K562 (cell line): Measurements from ENCODE around the gene DENND2A. TPM values are rescaled to one million over a fixed set of nuclear protein-coding genes. Genes with fewer than 3 reads are reported as not detected.

ENCODE experiments used
- CCNT2 ChIP-seq: IDR thresholded peaks from 2 replicates; pipeline ENCODE4 v1.6.1; 2011; ENCODE audit warnings: borderline replicate concordance, low read depth, mild to moderate bottlenecking, moderate library complexity, mixed read lengths, low read length; ENCODE audit not compliant: insufficient read length; ENCODE audit errors: extremely low read depth
- CHD2 ChIP-seq: IDR thresholded peaks from 2 replicates; pipeline ENCODE4 v1.6.1; 2011; ENCODE audit warnings: low read depth, low read length
- ETS2 ChIP-seq: IDR thresholded peaks from 2 replicates; pipeline ENCODE4 v1.6.1; 2016; ENCODE audit warnings: borderline replicate concordance, missing genetic modification characterization, mild to moderate bottlenecking, moderate library complexity, missing compliant biosample characterization; ENCODE audit not compliant: poor library complexity, severe bottlenecking
- HDAC6 ChIP-seq: IDR thresholded peaks from 2 replicates; pipeline ENCODE4 v1.6.1; 2012; ENCODE audit warnings: low read depth, mild to moderate bottlenecking, control low read depth, inconsistent platforms, low read length, moderate library complexity
- HNRNPLL ChIP-seq: fragments of 200-400 bp; formaldehyde crosslinking; IDR thresholded peaks from 2 replicates; pipeline ENCODE4 v1.6.1; 2017; ENCODE audit warnings: low read length, low read depth, mild to moderate bottlenecking; ENCODE audit not compliant: poor library complexity, severe bottlenecking
- JUN ChIP-seq, 2 experiments: sonication (generic) in 1 of 2; formaldehyde crosslinking in 1 of 2; IDR thresholded peaks; 2 replicates each; pipeline versions ENCODE4 v1.6.1 to v1.8.0; 2012 to 2022; ENCODE audit warnings: borderline replicate concordance in 2 of 2, mild to moderate bottlenecking in 2 of 2, improper control_type of control experiment in 1 of 2, low read depth in 1 of 2, low read length in 1 of 2, missing genetic modification reagents in 1 of 2
- KAT2B ChIP-seq: IDR thresholded peaks from one replicate; pipeline ENCODE4 v1.6.1; 2012; ENCODE audit warnings: low read depth, mild to moderate bottlenecking, control low read depth, inconsistent platforms, low read length, moderate library complexity
- KAT7 ChIP-seq: sonication (generic); formaldehyde crosslinking; IDR thresholded peaks from 2 replicates; pipeline ENCODE4 v1.8.0; 2022; ENCODE audit warnings: missing genetic modification reagents, mild to moderate bottlenecking, borderline replicate concordance
- L3MBTL2 ChIP-seq: fragments of 450-650 bp; IDR thresholded peaks from 2 replicates; pipeline ENCODE4 v1.6.1; 2016; ENCODE audit warnings: mild to moderate bottlenecking, moderate library complexity
- MAZ ChIP-seq, 2 experiments: fragments of 450-650 bp in 1 of 2; sonication (generic) in 1 of 2; formaldehyde crosslinking; IDR thresholded peaks in 1 of 2; conservative IDR thresholded peaks in 1 of 2; 2 replicates each; pipeline versions ENCODE4 v1.4.0 to v1.5.0; 2020; ENCODE audit warnings: mild to moderate bottlenecking in 1 of 2, missing genetic modification reagents in 1 of 2
- MCM5 ChIP-seq: fragments of 450-650 bp; IDR thresholded peaks from 2 replicates; pipeline ENCODE4 v1.6.1; 2016; ENCODE audit warnings: low read depth
- NCOA2 ChIP-seq, 2 experiments: fragments of 450-650 bp; IDR thresholded peaks; 2 replicates each; pipeline ENCODE4 v1.6.1; 2018; ENCODE audit warnings: mild to moderate bottlenecking in 2 of 2, moderate library complexity in 1 of 2; ENCODE audit not compliant: partially characterized antibody in 2 of 2
- NFIC ChIP-seq: fragments of 450-650 bp; IDR thresholded peaks from 2 replicates; pipeline ENCODE4 v1.6.1; 2017; ENCODE audit warnings: mild to moderate bottlenecking, inconsistent platforms
- SAFB ChIP-seq: fragments of 200-400 bp; formaldehyde crosslinking; IDR thresholded peaks from 2 replicates; pipeline ENCODE4 v1.6.1; 2017; ENCODE audit warnings: low read depth, low read length, borderline replicate concordance
- TAF7 ChIP-seq: fragments of 450-650 bp; IDR thresholded peaks from 2 replicates; pipeline ENCODE4 v1.6.1; 2016; ENCODE audit warnings: missing genetic modification characterization, missing compliant biosample characterization
- TAL1 ChIP-seq: fragments of 450-650 bp; IDR thresholded peaks from 2 replicates; pipeline ENCODE4 v1.6.1; 2016; ENCODE audit warnings: mild to moderate bottlenecking
- TFAM ChIP-seq: fragments of 250-450 bp; sonication (Bioruptor Pico); conservative IDR thresholded peaks from 2 replicates; pipeline ENCODE4 v1.5.0; 2021; ENCODE audit warnings: mild to moderate bottlenecking, moderate library complexity
- WHSC1 ChIP-seq: IDR thresholded peaks from one replicate; pipeline ENCODE4 v1.6.1; 2012; ENCODE audit warnings: low read length, control low read depth, inconsistent platforms
- YBX1 ChIP-seq: fragments of 450-650 bp; IDR thresholded peaks from 2 replicates; pipeline ENCODE4 v1.7.1; 2016; ENCODE audit warnings: mild to moderate bottlenecking
- ZEB2 ChIP-seq: fragments of 450-650 bp; IDR thresholded peaks from 2 replicates; pipeline ENCODE4 v1.6.1; 2016
- ZFPM2 ChIP-seq: fragments of 250-450 bp; sonication (Bioruptor Pico); IDR thresholded peaks from 2 replicates; pipeline ENCODE4 v1.5.1; 2022; ENCODE audit warnings: mild to moderate bottlenecking
- ZNF175 ChIP-seq: fragments of 200-800 bp; sonication (Bioruptor generic); IDR thresholded peaks from 2 replicates; pipeline ENCODE4 v1.6.1; 2016; ENCODE audit warnings: low read depth, mild to moderate bottlenecking, missing genetic modification characterization, missing compliant biosample characterization
- ZNF217 ChIP-seq: sonication (generic); formaldehyde crosslinking; IDR thresholded peaks from 2 replicates; pipeline ENCODE4 v1.8.0; 2022; ENCODE audit warnings: mild to moderate bottlenecking, missing genetic modification reagents
- ZNF347 ChIP-seq: fragments of 450-650 bp; formaldehyde crosslinking; IDR thresholded peaks from 2 replicates; pipeline ENCODE4 v1.4.0; 2020; ENCODE audit warnings: low read depth, mild to moderate bottlenecking, moderate library complexity
- ZNF445 ChIP-seq: fragments of 250-450 bp; sonication (Bioruptor Pico); IDR thresholded peaks from 2 replicates; pipeline ENCODE4 v1.4.0; 2020; ENCODE audit warnings: low read depth, mild to moderate bottlenecking, moderate library complexity
- ZNF79 ChIP-seq: fragments of 250-450 bp; sonication (Bioruptor Pico); IDR thresholded peaks from 2 replicates; pipeline ENCODE4 v1.4.0; 2020; ENCODE audit warnings: low read depth, mild to moderate bottlenecking, moderate library complexity
- polyA plus RNA-seq, 8 experiments: library from polyadenylated mRNA; depleted of rRNA in 4 of 8; stranded (reverse) in 5 of 8; unstranded in 3 of 8; fragments of >200 nt; fragmentation: Nextera tagmentation in 2 of 8; fragmentation: Illumina TruSeq in 1 of 8; extraction: Ambion mirVana in 2 of 8; extraction: Trizol in 1 of 8; gene quantifications; 2 replicates each; pipeline versions ENCODE4 v1.2.1 to v1.2.3, GENCODE V29; 2011 to 2014; ENCODE audit warnings: inconsistent platforms in 1 of 8, missing spikeins in 1 of 8
- total RNA-seq, 7 experiments: library from RNA; depleted of rRNA in 6 of 7; stranded (reverse); fragments of >200 nt in 6 of 7; fragmentation: Illumina TruSeq in 2 of 7; extraction: Trizol in 2 of 7; gene quantifications; 2 replicates each; pipeline versions ENCODE4 v1.2.1 to v1.2.3, GENCODE V29; 2011 to 2021; ENCODE audit warnings: low replicate concordance in 1 of 7
- TF ChIP-seq, protein P1 (sequence below): fragments of 450-650 bp; formaldehyde crosslinking; IDR thresholded peaks from 2 replicates; pipeline ENCODE4 v1.4.0; 2020; ENCODE audit warnings: mild to moderate bottlenecking, moderate library complexity
- TF ChIP-seq, protein P2 (sequence below): IDR thresholded peaks from 2 replicates; pipeline ENCODE4 v1.6.1; 2016; ENCODE audit warnings: missing genetic modification characterization, missing compliant biosample characterization

The DENND2A gene
- total and polyA plus RNA-seq, 9 of the 15 experiments (the other 6 are each of a cell fraction or from before 2014, with no cell fraction given) = not detected

DNA sequence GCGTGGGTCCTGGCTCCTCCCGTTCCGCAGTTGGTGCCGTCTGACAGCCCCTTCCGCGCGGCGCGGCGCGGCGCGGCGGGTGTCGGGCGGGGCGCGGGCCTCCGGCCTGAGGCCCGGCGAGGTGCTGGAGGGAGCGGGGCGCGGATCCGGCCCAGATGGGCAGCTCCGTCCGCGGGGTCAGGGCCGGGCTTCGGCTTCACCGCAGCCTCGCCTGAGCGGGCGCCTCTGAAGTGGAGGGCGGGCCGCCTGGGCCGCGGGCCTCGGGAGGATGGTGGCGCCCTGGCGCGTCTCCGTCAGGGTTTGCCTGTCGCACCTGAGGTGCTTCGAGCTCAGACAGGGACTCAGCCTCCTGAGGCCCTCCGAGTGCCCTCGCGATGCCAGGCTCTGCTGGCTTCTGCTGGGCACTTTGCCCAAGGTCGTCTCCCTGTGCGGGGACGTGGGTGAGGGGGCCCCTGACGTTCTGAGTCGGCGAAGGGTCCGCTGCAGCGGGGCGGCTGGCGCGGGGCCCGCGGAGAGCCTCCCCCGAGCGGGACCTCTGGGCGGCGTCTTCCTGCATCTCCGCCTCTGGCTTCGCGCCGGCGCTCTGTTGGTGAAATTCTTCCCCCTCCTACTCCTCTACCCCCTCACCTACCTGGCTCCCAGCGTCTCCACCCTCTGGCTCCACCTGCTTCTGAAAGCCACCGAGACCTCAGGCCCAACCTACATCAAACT, 32.6 kb upstream of the DENND2A start (continued):
- TF ChIP-seq HNRNPLL = peak; percentile 12
- no peak for TF ChIP-seq YBX1
- no peak for TF ChIP-seq WHSC1
- TF ChIP-seq CHD2 = no peak
- peak; percentile 73; the same call in 1 of the 2 replicates for TF ChIP-seq KAT7 (CRISPR knock-in tag)
- TF ChIP-seq ZNF175 (CRISPR knock-in tag) = no peak
- TF ChIP-seq ZNF217 = no peak
- TF ChIP-seq NCOA2 (IDR thresholded peaks at IDR 0.05; ENCODE audit: partially characterized antibody in 2 of 2) = no peak
- TF ChIP-seq TAL1 = no peak
- TF ChIP-seq KAT2B = no peak
- TF ChIP-seq, protein P1, sequence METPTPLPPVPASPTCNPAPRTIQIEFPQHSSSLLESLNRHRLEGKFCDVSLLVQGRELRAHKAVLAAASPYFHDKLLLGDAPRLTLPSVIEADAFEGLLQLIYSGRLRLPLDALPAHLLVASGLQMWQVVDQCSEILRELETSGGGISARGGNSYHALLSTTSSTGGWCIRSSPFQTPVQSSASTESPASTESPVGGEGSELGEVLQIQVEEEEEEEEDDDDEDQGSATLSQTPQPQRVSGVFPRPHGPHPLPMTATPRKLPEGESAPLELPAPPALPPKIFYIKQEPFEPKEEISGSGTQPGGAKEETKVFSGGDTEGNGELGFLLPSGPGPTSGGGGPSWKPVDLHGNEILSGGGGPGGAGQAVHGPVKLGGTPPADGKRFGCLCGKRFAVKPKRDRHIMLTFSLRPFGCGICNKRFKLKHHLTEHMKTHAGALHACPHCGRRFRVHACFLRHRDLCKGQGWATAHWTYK (CRISPR knock-in tag) = peak; percentile 65; the same call in 1 of the 2 replicates
- TF ChIP-seq TAF7 = no peak
- TF ChIP-seq ZNF79 (CRISPR knock-in tag) = no peak
- no peak for TF ChIP-seq ZFPM2
- TF ChIP-seq HDAC6 = peak; percentile 7; the same call in 1 of the 2 replicates
- TF ChIP-seq CCNT2 = peak; percentile 76
- TF ChIP-seq ZEB2 = peak; percentile 70
- TF ChIP-seq ZNF445 = no peak
- no peak for TF ChIP-seq TFAM (CRISPR knock-in tag)
- peak; percentile 73 for TF ChIP-seq NFIC
- TF ChIP-seq, protein P2, sequence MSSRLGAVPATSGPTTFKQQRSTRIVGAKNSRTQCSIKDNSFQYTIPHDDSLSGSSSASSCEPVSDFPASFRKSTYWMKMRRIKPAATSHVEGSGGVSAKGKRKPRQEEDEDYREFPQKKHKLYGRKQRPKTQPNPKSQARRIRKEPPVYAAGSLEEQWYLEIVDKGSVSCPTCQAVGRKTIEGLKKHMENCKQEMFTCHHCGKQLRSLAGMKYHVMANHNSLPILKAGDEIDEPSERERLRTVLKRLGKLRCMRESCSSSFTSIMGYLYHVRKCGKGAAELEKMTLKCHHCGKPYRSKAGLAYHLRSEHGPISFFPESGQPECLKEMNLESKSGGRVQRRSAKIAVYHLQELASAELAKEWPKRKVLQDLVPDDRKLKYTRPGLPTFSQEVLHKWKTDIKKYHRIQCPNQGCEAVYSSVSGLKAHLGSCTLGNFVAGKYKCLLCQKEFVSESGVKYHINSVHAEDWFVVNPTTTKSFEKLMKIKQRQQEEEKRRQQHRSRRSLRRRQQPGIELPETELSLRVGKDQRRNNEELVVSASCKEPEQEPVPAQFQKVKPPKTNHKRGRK = no peak
- peak; percentile 59 to 95; a peak in 3 of 4 replicates for TF ChIP-seq MAZ (CRISPR knock-in tag; conservative IDR thresholded peaks at IDR 0.05 in 1 of 2, IDR thresholded peaks at IDR 0.05 in 1 of 2)
- peak; percentile 56; the same call in 1 of the 2 replicates for TF ChIP-seq SAFB
- TF ChIP-seq MCM5 = no peak
- no peak for TF ChIP-seq ETS2 (tag)
- TF ChIP-seq ZNF347 (CRISPR knock-in tag) = no peak
- TF ChIP-seq JUN (IDR thresholded peaks at IDR 0.05; ENCODE audit: borderline replicate concordance, low read depth, low read length) = no peak
- no peak for TF ChIP-seq JUN (CRISPR knock-in tag; IDR thresholded peaks at IDR 0.05; ENCODE audit: borderline replicate concordance)
- TF ChIP-seq L3MBTL2 = peak; percentile 95
